ENCODE measurements around the gene CDH2. TPM values are rescaled to one million over a fixed set of nuclear protein-coding genes. Genes with fewer than 3 reads are reported as not detected.

The CDH2 gene
- total RNA-seq, 4 donors from 2014 or later = 3.9 to 9.8 (median 7.5) TPM

DNA sequence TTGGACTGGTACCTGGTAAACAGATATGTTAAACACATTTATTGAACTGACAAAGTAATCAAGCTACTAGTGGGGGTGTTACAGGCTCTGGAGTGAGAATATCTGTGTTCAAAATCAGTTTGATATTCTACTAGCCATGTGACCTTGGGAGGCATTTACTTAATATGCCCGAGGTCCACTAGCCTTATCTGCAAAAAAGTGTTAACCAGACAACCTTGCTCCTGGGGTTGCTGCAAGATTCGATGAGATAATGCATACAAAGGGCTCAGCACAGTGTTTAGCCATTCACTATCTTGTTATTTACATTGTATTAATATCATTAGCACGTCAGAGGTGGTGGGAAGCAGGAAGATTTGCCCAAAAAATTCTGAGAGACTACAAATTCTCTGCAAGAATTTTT, 103.3 kb downstream of the CDH2 start:
- no peak for DNase-seq (ENCODE audit: low spot score in 2 of 2)
- 39 to 48% methylated on average over 3 of the region's 3 CpGs for WGBS, 2 donors
- Histone ChIP-seq H3K9me3 (no peaks in the 10 kb centered on the region), H3K4me3 (no peak overlapping the region), H3K4me1 (no peaks in the 10 kb centered on the region), H3K27me3 (no peaks in the 10 kb centered on the region), H3K27ac (no peak overlapping the region), H3K36me3 (no peaks in the 10 kb centered on the region)
- no peak for TF ChIP-seq EP300 (IDR thresholded peaks at IDR 0.05)
- TF ChIP-seq, protein P1, sequence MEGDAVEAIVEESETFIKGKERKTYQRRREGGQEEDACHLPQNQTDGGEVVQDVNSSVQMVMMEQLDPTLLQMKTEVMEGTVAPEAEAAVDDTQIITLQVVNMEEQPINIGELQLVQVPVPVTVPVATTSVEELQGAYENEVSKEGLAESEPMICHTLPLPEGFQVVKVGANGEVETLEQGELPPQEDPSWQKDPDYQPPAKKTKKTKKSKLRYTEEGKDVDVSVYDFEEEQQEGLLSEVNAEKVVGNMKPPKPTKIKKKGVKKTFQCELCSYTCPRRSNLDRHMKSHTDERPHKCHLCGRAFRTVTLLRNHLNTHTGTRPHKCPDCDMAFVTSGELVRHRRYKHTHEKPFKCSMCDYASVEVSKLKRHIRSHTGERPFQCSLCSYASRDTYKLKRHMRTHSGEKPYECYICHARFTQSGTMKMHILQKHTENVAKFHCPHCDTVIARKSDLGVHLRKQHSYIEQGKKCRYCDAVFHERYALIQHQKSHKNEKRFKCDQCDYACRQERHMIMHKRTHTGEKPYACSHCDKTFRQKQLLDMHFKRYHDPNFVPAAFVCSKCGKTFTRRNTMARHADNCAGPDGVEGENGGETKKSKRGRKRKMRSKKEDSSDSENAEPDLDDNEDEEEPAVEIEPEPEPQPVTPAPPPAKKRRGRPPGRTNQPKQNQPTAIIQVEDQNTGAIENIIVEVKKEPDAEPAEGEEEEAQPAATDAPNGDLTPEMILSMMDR (IDR thresholded peaks at IDR 0.05) = no peak
- no peak for TF ChIP-seq POLR2A (IDR thresholded peaks at IDR 0.05)

DNA sequence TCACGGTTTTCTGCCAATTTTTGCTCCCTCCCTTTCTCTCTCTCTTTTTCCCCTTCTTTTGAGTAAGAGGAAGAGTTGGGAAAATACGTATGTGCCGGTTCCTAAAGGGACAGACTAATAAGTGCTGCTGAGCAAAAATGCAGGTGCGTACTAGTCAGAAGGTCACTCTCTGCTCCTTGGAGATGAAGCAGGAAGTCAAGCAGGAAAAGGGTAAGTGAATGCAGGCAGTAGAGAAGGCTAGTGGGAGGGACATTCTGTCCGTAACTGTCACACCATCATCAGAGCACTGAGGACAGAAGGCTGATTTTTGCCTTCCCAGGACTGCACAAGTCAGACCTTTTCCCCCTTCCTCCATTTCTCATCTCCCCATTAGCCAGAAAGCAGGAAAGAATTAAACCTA, 105.7 kb downstream of the CDH2 start:
- TF ChIP-seq, protein P1 (IDR thresholded peaks at IDR 0.05) = no peak
- 62 to 65% methylated on average over 5 of the region's 5 CpGs for WGBS, 2 donors
- H3K4me3 ChIP-seq = no peak overlapping the region
- H3K27ac ChIP-seq = no peak overlapping the region
- H3K9me3 ChIP-seq = no peaks in the 10 kb centered on the region
- no peak for DNase-seq (ENCODE audit: low spot score in 2 of 2)
- no peaks in the 10 kb centered on the region for H3K27me3 ChIP-seq
- H3K36me3 ChIP-seq = no peaks in the 10 kb centered on the region
- H3K4me1 ChIP-seq = no peaks in the 10 kb centered on the region

DNA sequence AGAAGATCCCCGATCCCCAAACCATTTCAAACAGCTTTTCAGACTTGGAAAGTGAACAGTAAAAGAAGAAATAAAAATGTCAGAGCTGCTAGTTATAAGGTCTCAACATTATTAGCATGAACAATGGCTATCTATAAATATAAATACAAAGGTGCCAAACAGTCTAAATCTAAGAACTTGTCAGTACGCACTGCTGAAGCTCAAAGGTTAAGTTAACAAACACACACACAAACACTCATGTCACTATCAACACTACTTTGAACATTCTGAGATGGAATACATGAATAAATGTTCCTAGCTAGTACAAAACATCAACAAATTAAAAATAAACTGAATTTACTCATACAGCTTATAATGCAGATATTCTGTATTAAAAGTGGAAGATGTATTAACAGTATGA, 108.7 kb downstream of the CDH2 start:
- no peaks in the 10 kb centered on the region for H3K4me1 ChIP-seq
- no peaks in the 10 kb centered on the region for H3K27me3 ChIP-seq
- TF ChIP-seq EP300 (IDR thresholded peaks at IDR 0.05) (no peak), POLR2A (IDR thresholded peaks at IDR 0.05) (no peak)
- TF ChIP-seq, protein P1 (IDR thresholded peaks at IDR 0.05) = no peak
- no peak overlapping the region for H3K4me3 ChIP-seq
- no peak overlapping the region for H3K27ac ChIP-seq
- H3K36me3 ChIP-seq = no peaks in the 10 kb centered on the region
- 82 to 84% methylated on average over 2 of the region's 2 CpGs for WGBS, 2 donors
- H3K9me3 ChIP-seq = no peaks in the 10 kb centered on the region
- no peak for DNase-seq (ENCODE audit: low spot score in 2 of 2)

DNA sequence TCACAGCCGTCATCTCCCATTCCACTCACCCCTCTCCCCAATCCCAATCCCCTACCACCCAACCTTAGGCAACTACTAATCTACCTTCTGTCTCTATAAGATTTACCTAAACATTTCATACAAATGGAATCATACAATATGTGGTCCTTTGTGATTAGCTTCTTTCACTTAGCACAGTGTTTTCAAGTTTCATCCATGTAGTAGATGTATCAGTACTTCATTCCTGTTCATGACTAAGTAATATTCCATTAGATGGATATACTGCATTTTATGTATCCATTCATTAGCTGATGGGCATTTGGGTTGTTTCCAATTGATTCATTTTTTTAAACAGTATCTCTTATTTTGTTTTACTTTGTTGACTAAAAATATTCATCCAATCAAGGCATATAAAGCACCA, 109.6 kb downstream of the CDH2 start:
- Histone ChIP-seq H3K27ac (no peak overlapping the region), H3K4me1 (no peaks in the 10 kb centered on the region), H3K4me3 (no peak overlapping the region), H3K9me3 (no peaks in the 10 kb centered on the region), H3K27me3 (no peaks in the 10 kb centered on the region), H3K36me3 (no peaks in the 10 kb centered on the region)
- no peak for DNase-seq (ENCODE audit: low spot score in 2 of 2)
- WGBS, 2 donors = 0 to 94% methylated on average over 1 of the region's 1 CpG
- TF ChIP-seq, protein P1 (IDR thresholded peaks at IDR 0.05) = no peak
- TF ChIP-seq POLR2A (IDR thresholded peaks at IDR 0.05) = no peak
- no peak for TF ChIP-seq EP300 (IDR thresholded peaks at IDR 0.05)

DNA sequence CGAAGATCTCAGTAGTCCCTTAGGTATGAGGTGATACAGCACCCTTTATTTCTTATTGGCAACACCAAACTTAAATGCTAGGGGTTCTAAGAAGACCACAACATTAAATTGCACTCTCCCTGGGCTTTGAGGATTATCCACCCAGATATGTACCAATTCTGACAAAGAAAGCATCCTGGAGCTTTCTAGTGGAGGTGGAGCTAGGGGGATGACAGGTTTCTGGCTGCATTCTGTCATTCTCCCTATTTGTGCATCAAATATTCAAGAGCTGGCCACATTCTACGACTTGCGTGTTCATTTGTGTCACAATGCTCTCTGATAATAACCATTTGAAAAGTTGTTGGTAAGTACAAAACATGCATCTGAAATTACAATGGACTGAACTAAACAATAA, 111.1 kb downstream of the CDH2 start:
- Histone ChIP-seq H3K36me3 (no peaks in the 10 kb centered on the region), H3K4me1 (no peaks in the 10 kb centered on the region), H3K9me3 (no peaks in the 10 kb centered on the region), H3K27me3 (no peaks in the 10 kb centered on the region), H3K27ac (no peak overlapping the region), H3K4me3 (no peak overlapping the region)
- DNase-seq (ENCODE audit: low spot score in 2 of 2) = no peak
- 75 to 82% methylated on average over 3 of the region's 3 CpGs for WGBS, 2 donors
- TF ChIP-seq POLR2A (IDR thresholded peaks at IDR 0.05) = no peak
- TF ChIP-seq, protein P1 (IDR thresholded peaks at IDR 0.05) = no peak
- TF ChIP-seq EP300 (IDR thresholded peaks at IDR 0.05) = no peak
